KMS-11 (cell line): ENCODE data around the gene DUS3L.

Source experiments
- H2AFZ ChIP-seq: fragments of 200-600 bp; sonication (generic); 2 replicates; pipeline ENCODE4 v1.6.1; 2016; ENCODE audit warnings: antibody characterized with exemption, mixed run types, low read depth
- H3K27ac ChIP-seq: fragments of 200-600 bp; sonication (generic); 2 replicates; pipeline ENCODE4 v1.6.1; 2016; ENCODE audit warnings: mild to moderate bottlenecking, mixed run types
- H3K27me3 ChIP-seq: fragments of 200-600 bp; sonication (generic); 2 replicates; pipeline ENCODE4 v1.6.1; 2017; ENCODE audit warnings: mild to moderate bottlenecking, low read depth, mixed run types, moderate library complexity; ENCODE audit not compliant: insufficient read depth
- H3K36me3 ChIP-seq: fragments of 200-600 bp; sonication (generic); 2 replicates; pipeline ENCODE4 v1.6.1; 2017; ENCODE audit warnings: mild to moderate bottlenecking, mixed run types; ENCODE audit not compliant: insufficient read depth
- H3K4me1 ChIP-seq: fragments of 200-600 bp; sonication (generic); 2 replicates; pipeline ENCODE4 v1.6.1; 2016; ENCODE audit warnings: mild to moderate bottlenecking, low read depth, mixed run types; ENCODE audit not compliant: poor library complexity, severe bottlenecking
- H3K4me2 ChIP-seq: fragments of 200-600 bp; sonication (generic); 2 replicates; pipeline ENCODE4 v1.7.0; 2016; ENCODE audit warnings: mild to moderate bottlenecking, mixed run types
- H3K4me3 ChIP-seq: fragments of 200-600 bp; sonication (generic); IDR thresholded peaks from 2 replicates; pipeline ENCODE4 v1.6.1; 2017; ENCODE audit warnings: low read depth, low read length, mixed read lengths; ENCODE audit not compliant: insufficient read depth
- H3K79me2 ChIP-seq: fragments of 200-600 bp; sonication (generic); 2 replicates; pipeline ENCODE4 v1.6.1; 2016; ENCODE audit warnings: low read depth, mixed run types; ENCODE audit not compliant: insufficient read depth
- H3K9ac ChIP-seq: fragments of 200-600 bp; sonication (generic); 2 replicates; pipeline ENCODE4 v1.6.1; 2016; ENCODE audit warnings: mild to moderate bottlenecking, mixed run types
- H4K20me1 ChIP-seq: fragments of 200-600 bp; sonication (generic); 2 replicates; pipeline ENCODE4 v1.6.1; 2016; ENCODE audit warnings: mild to moderate bottlenecking, mixed run types; ENCODE audit not compliant: insufficient read depth
- CTCF ChIP-seq: fragments of 200-600 bp; sonication (generic); conservative IDR thresholded peaks from 2 replicates; pipeline ENCODE4 v1.6.1; 2017; ENCODE audit warnings: low read depth, mild to moderate bottlenecking, antibody characterized with exemption, low read length, moderate library complexity, mixed read lengths

DUS3L gene

DNA sequence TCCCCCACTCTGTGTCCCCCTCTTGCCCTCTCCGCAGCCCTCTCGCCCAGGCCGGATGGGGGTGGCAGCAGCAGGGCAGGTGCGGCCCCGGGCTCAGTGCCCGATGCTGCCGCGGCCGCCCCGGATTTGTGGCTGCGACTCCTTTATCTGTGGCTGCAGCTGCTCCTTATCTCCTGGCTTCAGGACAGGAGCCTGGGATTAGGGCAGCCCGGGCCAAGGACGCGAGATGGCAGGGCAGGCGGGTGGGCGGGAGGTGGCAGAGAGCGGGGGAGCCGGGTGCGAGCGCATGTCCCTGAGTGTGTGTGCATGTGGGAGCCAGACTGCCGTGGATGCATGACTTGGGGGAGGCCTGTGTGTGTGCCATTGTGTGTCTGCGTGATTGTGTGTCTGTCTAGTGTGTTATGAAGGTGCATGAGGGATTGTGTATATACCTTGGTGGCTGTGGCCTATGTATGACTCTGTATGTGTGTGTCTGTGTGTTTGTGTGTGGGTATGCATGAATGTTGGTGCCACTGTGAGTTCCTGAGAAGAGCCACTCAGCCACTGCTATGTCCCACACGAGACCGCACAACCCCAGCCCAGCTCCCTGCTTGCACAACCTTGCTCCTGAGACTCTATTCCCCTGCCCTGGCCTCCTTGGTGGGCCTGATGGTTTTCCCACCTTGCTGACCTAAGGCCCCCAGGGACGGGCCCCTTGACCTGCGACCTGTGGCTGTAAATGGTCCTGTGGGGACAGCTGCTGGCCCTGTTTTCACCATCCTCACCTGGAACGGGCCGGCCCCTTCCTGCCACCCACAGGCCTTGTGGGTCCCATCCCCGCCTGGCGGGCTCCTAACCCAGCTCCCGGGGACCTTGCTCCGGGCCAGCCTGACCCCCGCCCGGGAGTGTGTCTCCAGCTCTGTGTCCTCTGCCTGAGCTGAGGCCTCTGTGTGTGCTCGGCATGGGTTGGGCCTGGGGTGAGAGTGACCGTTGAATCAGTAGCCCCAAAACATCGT, 8.6 kb upstream of the DUS3L start:
- no peaks in the 10 kb centered on the region for H3K79me2 ChIP-seq
- H3K4me2 ChIP-seq, result no peak overlapping the region

GRCh38 chr19:5798244-5798643, 7.3 kb upstream of the DUS3L start:
- no peak overlapping the region for H2AFZ ChIP-seq
- H3K27ac ChIP-seq, result no peak overlapping the region
- H3K9ac ChIP-seq, result no peak overlapping the region
- H3K4me2 ChIP-seq, result no peak overlapping the region
- H3K4me3 ChIP-seq, result no peak overlapping the region
- H3K79me2 ChIP-seq, result no peaks in the 10 kb centered on the region
- H3K36me3 ChIP-seq, result no peaks in the 10 kb centered on the region
- no peaks in the 10 kb centered on the region for H4K20me1 ChIP-seq
- no peaks in the 10 kb centered on the region for H3K27me3 ChIP-seq
- no peak for TF ChIP-seq CTCF
- no peaks in the 10 kb centered on the region for H3K4me1 ChIP-seq

More for the DNA sequence above, 8.6 kb upstream of the DUS3L start:
- Histone ChIP-seq H2AFZ (no peak overlapping the region), H3K36me3 (no peaks in the 10 kb centered on the region), H3K9ac (no peak overlapping the region), H3K27me3 (no peaks in the 10 kb centered on the region), H3K4me1 (peaks cover 8% of the 10 kb centered on the region), H3K27ac (no peak overlapping the region), H4K20me1 (no peaks in the 10 kb centered on the region), H3K4me3 (no peak overlapping the region)
- TF ChIP-seq CTCF, result no peak

DNA sequence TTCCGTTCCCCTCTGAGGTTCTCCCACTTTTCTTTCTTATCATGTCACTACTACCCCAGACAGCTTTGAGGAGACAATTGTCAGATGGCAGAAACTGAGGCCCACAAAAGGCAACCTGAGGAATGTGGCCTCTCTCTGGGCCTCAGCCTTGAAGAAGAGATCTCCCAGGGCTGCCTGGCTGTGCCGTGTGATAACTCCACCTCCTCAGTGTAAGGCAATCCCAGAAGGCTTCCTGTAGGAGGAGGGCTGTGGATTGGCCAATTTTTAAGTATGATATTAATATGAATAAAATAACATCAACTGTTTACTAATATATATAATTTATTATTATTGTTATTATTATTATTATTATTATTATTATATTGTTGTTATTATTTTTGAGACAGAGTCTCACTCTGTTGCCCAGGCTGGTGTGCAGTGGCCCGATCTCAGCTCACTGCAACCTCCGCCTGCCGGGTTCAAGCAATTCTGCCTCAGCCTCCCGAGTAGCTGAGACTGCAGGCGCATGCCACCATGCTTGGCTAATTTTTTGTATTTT, 4.5 kb upstream of the DUS3L start:
- H3K27ac ChIP-seq, result no peak overlapping the region
- no peak overlapping the region for H3K4me3 ChIP-seq
- H3K79me2 ChIP-seq, result no peaks in the 10 kb centered on the region
- no peak overlapping the region for H2AFZ ChIP-seq
- peaks cover 5% of the 10 kb centered on the region for H3K4me1 ChIP-seq
- H3K27me3 ChIP-seq, result no peaks in the 10 kb centered on the region
- no peaks in the 10 kb centered on the region for H4K20me1 ChIP-seq
- H3K4me2 ChIP-seq, result no peak overlapping the region
- H3K36me3 ChIP-seq, result no peaks in the 10 kb centered on the region
- no peak overlapping the region for H3K9ac ChIP-seq
- TF ChIP-seq CTCF, result no peak

DNA sequence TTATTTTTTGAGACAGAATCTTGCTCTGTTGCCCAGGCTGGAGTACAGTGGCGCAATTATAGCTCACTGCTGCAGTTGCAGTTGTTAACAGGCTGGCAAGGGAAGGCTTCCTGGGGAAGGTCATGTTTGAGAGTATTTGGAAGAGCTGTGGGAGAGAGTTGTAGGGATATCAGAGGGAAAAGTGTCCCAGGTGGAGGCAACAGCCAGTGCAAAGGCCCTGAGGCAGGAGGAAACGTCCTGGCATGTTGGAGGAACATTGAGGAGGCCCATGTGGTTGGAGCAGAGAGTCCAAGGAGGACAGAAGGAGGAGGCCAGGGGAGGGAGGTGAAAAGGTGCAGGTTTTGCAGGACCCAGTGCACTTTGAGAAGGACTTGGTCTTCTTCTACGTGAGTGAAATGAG, 2.2 kb upstream of the DUS3L start:
- Histone ChIP-seq H3K79me2 (no peaks in the 10 kb centered on the region), H3K36me3 (no peaks in the 10 kb centered on the region), H2AFZ (no peak overlapping the region), H3K4me1 (peaks cover 5% of the 10 kb centered on the region), H3K27me3 (no peaks in the 10 kb centered on the region), H3K4me3 (no peak overlapping the region), H3K27ac (no peak overlapping the region), H4K20me1 (no peaks in the 10 kb centered on the region), H3K4me2 (no peak overlapping the region), H3K9ac (no peak overlapping the region)
- TF ChIP-seq CTCF, result no peak
